Sigmoid colon (tissue), 7 donors: ENCODE measurements around the gene TIMM22. TPM values are rescaled to one million over a fixed set of nuclear protein-coding genes. Genes with fewer than 3 reads are reported as not detected.
A peak's percentile ranks its signal among the peaks of the same experiment; 100 is the strongest.

Experiments
- DNase-seq: peaks from one replicate; pipeline ENCODE4 v3.0.0-alpha.2; 2019
- H3K27ac ChIP-seq, 4 donors: fragments of 200-600 bp; sonication (generic); one replicate each; pipeline ENCODE4 v1.5.1; 2016 to 2019; ENCODE audit warnings: mild to moderate bottlenecking in 1 of 4
- H3K27me3 ChIP-seq, 3 donors: fragments of 200-600 bp; sonication (generic); one replicate each; pipeline ENCODE4 v1.5.1; 2019; ENCODE audit warnings: mild to moderate bottlenecking in 1 of 3
- H3K36me3 ChIP-seq, 4 donors: fragments of 200-600 bp; sonication (generic); one replicate each; pipeline ENCODE4 v1.5.1; 2016 to 2019
- H3K4me1 ChIP-seq, 4 donors: fragments of 200-600 bp; sonication (generic); one replicate each; pipeline ENCODE4 v1.5.1; 2017 to 2019
- H3K4me3 ChIP-seq, 4 donors: fragments of 200-600 bp; sonication (generic); one replicate each; pipeline ENCODE4 v1.5.1; 2017 to 2019; ENCODE audit warnings: mild to moderate bottlenecking in 2 of 4, moderate library complexity in 1 of 4
- H3K9me3 ChIP-seq, 4 donors: fragments of 200-600 bp in 3 of 4; sonication (generic) in 3 of 4; one replicate each; pipeline versions ENCODE4 v1.5.1 to v1.6.1; 2013 to 2019
- EP300 ChIP-seq, 4 donors: sonication (generic); formaldehyde crosslinking; IDR thresholded peaks; one replicate each; pipeline ENCODE4 v1.6.1; 2017; ENCODE audit warnings: antibody characterized with exemption in 4 of 4
- POLR2A ChIP-seq, 2 donors: fragments of 450-650 bp; IDR thresholded peaks; one replicate each; pipeline ENCODE4 v1.6.1; 2016; ENCODE audit warnings: antibody characterized with exemption in 2 of 2, mild to moderate bottlenecking in 2 of 2, moderate library complexity in 2 of 2
- POLR2AphosphoS5 ChIP-seq, 4 donors: sonication (generic); formaldehyde crosslinking; IDR thresholded peaks; one replicate each; pipeline ENCODE4 v1.6.1; 2017; ENCODE audit warnings: antibody characterized with exemption in 4 of 4
- WGBS, 2 donors: extraction: QIAGEN DNeasy Blood & Tissue Kit; methylation state at CpG; one replicate each; pipeline ENCODE4 v1.1.7; 2013; 5-methylcytosine and 5-hydroxymethylcytosine counted together
- intact Hi-C: fragments of 100-400 bp; cut with DNase I; formaldehyde crosslinking; loops from one replicate; pipeline ENCODE4 v1.15.1; 2023
- polyA plus RNA-seq, 3 donors: library from polyadenylated mRNA; stranded (reverse); fragments of 200-250 nt; gene quantifications; one replicate each; pipeline ENCODE4 v1.2.3, GENCODE V29; 2013
- total RNA-seq, 4 donors: library from RNA; depleted of rRNA; stranded (reverse); fragments of >200 nt; gene quantifications; one replicate each; pipeline ENCODE4 v1.1.0, GENCODE V29; 2016
- TF ChIP-seq, protein P1 (sequence below), 4 experiments: fragments of 450-650 bp in 3 of 4; fragments of 200-600 bp in 1 of 4; IDR thresholded peaks; one replicate each; pipeline ENCODE4 v1.5.1; 2016 to 2019; ENCODE audit warnings: antibody characterized with exemption in 4 of 4, mild to moderate bottlenecking in 3 of 4, moderate library complexity in 2 of 4
- donor health status: healthy with polysubstance abuse.
- donor health status: Bipolar disorder and iron deficiency.
- donor health status: healthy.

Gene TIMM22
- total and polyA plus RNA-seq, 7 donors = 6.0 to 13.6 (median 9.2) TPM

- H3K27me3 ChIP-seq = no peaks in the 10 kb centered on the region
- TF ChIP-seq POLR2A (IDR thresholded peaks at IDR 0.05) (no peak), POLR2AphosphoS5 (IDR thresholded peaks at IDR 0.05) (no peak), EP300 (IDR thresholded peaks at IDR 0.05) (no peak)
- TF ChIP-seq, protein P1, sequence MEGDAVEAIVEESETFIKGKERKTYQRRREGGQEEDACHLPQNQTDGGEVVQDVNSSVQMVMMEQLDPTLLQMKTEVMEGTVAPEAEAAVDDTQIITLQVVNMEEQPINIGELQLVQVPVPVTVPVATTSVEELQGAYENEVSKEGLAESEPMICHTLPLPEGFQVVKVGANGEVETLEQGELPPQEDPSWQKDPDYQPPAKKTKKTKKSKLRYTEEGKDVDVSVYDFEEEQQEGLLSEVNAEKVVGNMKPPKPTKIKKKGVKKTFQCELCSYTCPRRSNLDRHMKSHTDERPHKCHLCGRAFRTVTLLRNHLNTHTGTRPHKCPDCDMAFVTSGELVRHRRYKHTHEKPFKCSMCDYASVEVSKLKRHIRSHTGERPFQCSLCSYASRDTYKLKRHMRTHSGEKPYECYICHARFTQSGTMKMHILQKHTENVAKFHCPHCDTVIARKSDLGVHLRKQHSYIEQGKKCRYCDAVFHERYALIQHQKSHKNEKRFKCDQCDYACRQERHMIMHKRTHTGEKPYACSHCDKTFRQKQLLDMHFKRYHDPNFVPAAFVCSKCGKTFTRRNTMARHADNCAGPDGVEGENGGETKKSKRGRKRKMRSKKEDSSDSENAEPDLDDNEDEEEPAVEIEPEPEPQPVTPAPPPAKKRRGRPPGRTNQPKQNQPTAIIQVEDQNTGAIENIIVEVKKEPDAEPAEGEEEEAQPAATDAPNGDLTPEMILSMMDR (IDR thresholded peaks at IDR 0.05) = no peak
- H3K27ac ChIP-seq = peak overlapping the region in 2 of 4 donors; percentile 34 to 55
- DNase-seq = no peak
- H3K36me3 ChIP-seq = peaks cover 0 to 4% (median 0%) of the 10 kb centered on the region in 4 donors
- no peaks in the 10 kb centered on the region for H3K9me3 ChIP-seq
- intact Hi-C loops = no loop called here
- WGBS, 2 donors = 91% methylated on average over 9 of the region's 9 CpGs
- peaks cover 0 to 79% (median 47%) of the 10 kb centered on the region in 4 donors for H3K4me1 ChIP-seq
- no peak overlapping the region for H3K4me3 ChIP-seq
Measured at GRCh38 chr17:1027044-1027443, 30.1 kb downstream of the TIMM22 start.

DNA sequence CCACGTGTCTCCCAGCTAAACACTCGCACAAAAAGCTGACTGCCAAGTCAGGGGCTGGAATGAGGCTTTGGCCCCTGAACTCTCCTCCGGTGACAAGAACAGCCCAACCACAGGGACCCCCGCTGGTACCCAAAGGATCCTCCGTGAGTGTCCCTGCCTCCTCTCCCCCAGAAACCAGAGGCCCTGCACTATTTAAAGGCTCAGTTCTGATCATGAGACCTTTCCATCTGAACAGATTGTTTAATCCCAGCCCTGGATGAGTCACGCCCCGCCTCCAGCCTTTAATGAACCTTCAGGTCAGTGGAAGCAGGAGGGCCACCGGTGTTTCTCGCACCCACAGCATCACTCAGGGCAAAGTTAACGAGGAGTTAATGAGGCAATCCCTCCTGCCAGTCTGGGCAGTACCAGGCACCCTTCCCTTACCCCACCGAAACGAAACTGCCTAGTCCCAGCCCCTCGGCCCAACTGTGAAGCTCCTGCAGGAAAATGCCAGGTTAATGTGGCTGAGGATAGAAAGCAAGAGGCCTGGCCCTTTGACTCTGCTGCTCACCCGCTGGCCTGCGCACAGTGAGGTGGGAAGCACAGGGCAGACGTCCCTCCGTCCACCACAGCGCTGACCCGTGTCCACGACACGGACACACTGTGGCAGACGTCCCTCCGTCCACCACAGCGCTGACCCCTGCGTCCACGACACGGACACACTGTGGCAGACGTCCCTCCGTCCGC, 32.4 kb downstream of the TIMM22 start:
- H3K4me3 ChIP-seq = peak overlapping the region in 1 of 4 donors; percentile 60
- TF ChIP-seq POLR2AphosphoS5 (IDR thresholded peaks at IDR 0.05) (peak in 1 of 4 donors; percentile 67), POLR2A (IDR thresholded peaks at IDR 0.05) (no peak)
- peak; percentile 87 for DNase-seq
- H3K27ac ChIP-seq = peak overlapping the region; percentile 68 to 84 (median 82)
- 80 to 81% methylated on average over 30 of the region's 30 CpGs for WGBS, 2 donors
- H3K27me3 ChIP-seq = no peaks in the 10 kb centered on the region
- no peaks in the 10 kb centered on the region for H3K9me3 ChIP-seq
- peaks cover 0 to 8% (median 0%) of the 10 kb centered on the region in 4 donors for H3K36me3 ChIP-seq
- H3K4me1 ChIP-seq = peaks cover 0 to 72% (median 45%) of the 10 kb centered on the region in 4 donors
- intact Hi-C loops = no loop called here

DNA sequence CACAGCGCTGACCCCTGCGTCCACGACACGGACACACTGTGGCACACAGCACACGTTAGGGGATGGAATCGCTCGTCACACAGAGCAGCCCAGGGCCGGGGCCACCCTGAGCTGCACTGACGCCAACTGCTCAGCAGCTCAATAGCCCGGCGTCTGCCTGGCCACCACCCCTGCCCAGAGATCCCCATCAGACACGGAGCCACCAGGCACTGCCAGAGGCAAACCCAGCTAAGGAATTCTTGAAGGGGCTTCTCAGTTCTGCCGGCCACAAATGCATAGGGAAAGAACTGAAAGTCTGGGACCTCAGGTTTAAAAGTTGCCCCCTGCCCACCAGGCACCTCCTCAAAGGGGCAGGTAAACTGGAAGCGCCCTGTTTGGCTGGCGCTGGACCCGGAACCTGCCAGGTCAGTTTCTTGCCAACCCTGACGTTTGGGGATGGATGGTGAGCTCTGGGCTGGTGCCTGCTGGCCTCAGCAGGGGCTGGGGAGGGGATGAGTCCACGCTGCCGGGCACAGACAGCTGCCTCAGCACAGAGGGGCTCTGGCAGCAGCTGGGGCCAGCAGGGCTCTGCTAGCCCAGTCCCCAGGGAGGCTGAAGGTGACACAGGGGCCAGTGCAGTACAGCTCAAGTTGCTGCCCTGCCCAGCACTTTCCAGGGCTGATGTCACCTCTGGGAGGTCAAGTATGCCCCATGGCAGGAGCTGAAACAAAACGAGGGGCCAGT, 33.2 kb downstream of the TIMM22 start:
- TF ChIP-seq POLR2AphosphoS5 (IDR thresholded peaks at IDR 0.05) (no peak), EP300 (IDR thresholded peaks at IDR 0.05) (no peak), POLR2A (IDR thresholded peaks at IDR 0.05) (no peak)
- TF ChIP-seq, protein P1 (IDR thresholded peaks at IDR 0.05) = no peak
- intact Hi-C loops = no loop called here
- Histone ChIP-seq H3K27me3 (no peaks in the 10 kb centered on the region), H3K4me3 (peak overlapping the region in 3 of 4 donors; percentile 55 to 60 (median 59)), H3K36me3 (peaks cover 0 to 8% (median 0%) of the 10 kb centered on the region in 4 donors), H3K27ac (peak overlapping the region; percentile 68 to 84 (median 82)), H3K9me3 (no peaks in the 10 kb centered on the region), H3K4me1 (peaks cover 0 to 72% (median 45%) of the 10 kb centered on the region in 4 donors)
- no peak for DNase-seq
- WGBS, 2 donors = 76 to 85% methylated on average over 20 of the region's 20 CpGs

GRCh38 chr17:1030684-1031532, 34.0 kb downstream of the TIMM22 start:
- DNase-seq = peak; percentile 87
- WGBS, 2 donors = 80 to 82% methylated on average over 45 of the region's 45 CpGs
- Histone ChIP-seq H3K27ac (peak overlapping the region; percentile 68 to 84 (median 82)), H3K4me1 (peaks cover 0 to 66% (median 44%) of the 10 kb centered on the region in 4 donors), H3K4me3 (peak overlapping the region; percentile 40 to 60 (median 57)), H3K36me3 (peaks cover 0 to 8% (median 0%) of the 10 kb centered on the region in 4 donors), H3K9me3 (no peaks in the 10 kb centered on the region), H3K27me3 (no peaks in the 10 kb centered on the region)
- TF ChIP-seq EP300 (IDR thresholded peaks at IDR 0.05) (no peak), POLR2A (IDR thresholded peaks at IDR 0.05) (no peak), POLR2AphosphoS5 (IDR thresholded peaks at IDR 0.05) (peak in 1 of 4 donors; percentile 28)
- TF ChIP-seq, protein P1 (IDR thresholded peaks at IDR 0.05) = no peak
- intact Hi-C loops = no loop called here
